Kidney capillary endothelial cell (primary cell): Measurements from ENCODE around the gene ASIC3.
"Not testable (repeated sequence)": the region's sequence is repeated elsewhere in the genome, so short reads cannot be mapped to it uniquely, and the experiment has no call there.

Experiments
- DNase-seq: peaks from one replicate; pipeline ENCODE4 v3.0.0-alpha.2; 2018; ENCODE audit warnings: low spot score

The ASIC3 gene

GRCh38 chr7:151047976-151048815 lies at the start of gene ASIC3:
TSS of gene ASIC3 (plus strand) at chr7:151048531. CDS start at chr7:151048886, 355 bp downstream.
- no peak for DNase-seq

GRCh38 chr7:150999001-150999400 lies 49.3 kb upstream of the ASIC3 start:
- DNase-seq, result no peak

GRCh38 chr7:150999497-151000230 lies 48.7 kb upstream of the ASIC3 start:
- no peak for DNase-seq

GRCh38 chr7:151000897-151001495 lies 47.3 kb upstream of the ASIC3 start:
- no peak for DNase-seq

- DNase-seq, result no peak
These were observed 46.8 kb upstream of the ASIC3 start for GRCh38 chr7:151001546-151001945.

- DNase-seq, result no peak
These were observed 44.8 kb upstream of the ASIC3 start for GRCh38 chr7:151003572-151003971.

- no peak for DNase-seq
These were observed 42.8 kb upstream of the ASIC3 start for GRCh38 chr7:151005566-151005965.

- no peak for DNase-seq
These were observed 41.6 kb upstream of the ASIC3 start for GRCh38 chr7:151006590-151007300.

GRCh38 chr7:151007469-151007898 lies 40.8 kb upstream of the ASIC3 start:
- DNase-seq, result no peak

GRCh38 chr7:151008143-151008510 lies 40.2 kb upstream of the ASIC3 start:
- DNase-seq, result peak; percentile 69

GRCh38 chr7:151008511-151009323 lies 39.6 kb upstream of the ASIC3 start:
- DNase-seq, result peak; percentile 70

GRCh38 chr7:151009327-151010036 lies 38.8 kb upstream of the ASIC3 start:
- no peak for DNase-seq

- DNase-seq, result no peak
These were observed 38.4 kb upstream of the ASIC3 start for GRCh38 chr7:151010037-151010306.

GRCh38 chr7:151010307-151011096 lies 37.8 kb upstream of the ASIC3 start:
- DNase-seq, result no peak

- DNase-seq, result no peak
These were observed 37.3 kb upstream of the ASIC3 start for GRCh38 chr7:151011097-151011409.

GRCh38 chr7:151011616-151012015 lies 36.7 kb upstream of the ASIC3 start:
- not testable (repeated sequence) for DNase-seq

- no peak for DNase-seq
These were observed 36.2 kb upstream of the ASIC3 start for GRCh38 chr7:151012031-151012692.

- no peak for DNase-seq
These were observed 35.4 kb upstream of the ASIC3 start for GRCh38 chr7:151012911-151013347.

- DNase-seq, result no peak
These were observed 35.0 kb upstream of the ASIC3 start for GRCh38 chr7:151013356-151013732.
